OCI-LY3 (cell line): ENCODE results near the gene OVAAL.

Experiments
- H2AFZ ChIP-seq: fragments of 200-600, 300-600 bp; shearing (Covaris generic); 2 replicates; pipeline ENCODE4 v1.6.0; 2014; ENCODE audit warnings: antibody characterized with exemption, low read depth, low read length
- H3K27ac ChIP-seq: fragments of 200-600, 300-600 bp; sonication (generic); 2 replicates; pipeline ENCODE4 v1.5.1; 2014; ENCODE audit warnings: mild to moderate bottlenecking, low read length, moderate library complexity, mixed read lengths
- H3K27me3 ChIP-seq: fragments of 200-600, 300-600 bp; sonication (generic); 2 replicates; pipeline ENCODE4 v1.6.1; 2014; ENCODE audit warnings: low read depth, low read length, mixed read lengths
- H3K36me3 ChIP-seq: fragments of 200-600, 300-600 bp; sonication (generic); replicated peaks from 2 replicates; pipeline ENCODE3; 2014; ENCODE audit warnings: low read depth, low read length, mixed read lengths
- H3K4me1 ChIP-seq: fragments of 300-600, 200-600 bp; sonication (generic); 2 replicates; pipeline ENCODE4 v1.6.1; 2014; ENCODE audit warnings: low read length, mixed read lengths
- H3K4me2 ChIP-seq: fragments of 200-600, 300-600 bp; sonication (generic); 2 replicates; pipeline ENCODE4 v1.6.1; 2014; ENCODE audit warnings: low read length, mixed read lengths
- H3K4me3 ChIP-seq: fragments of 300-600, 200-600 bp; sonication (generic); 2 replicates; pipeline ENCODE4 v1.5.1; 2014; ENCODE audit warnings: antibody characterized with exemption, mild to moderate bottlenecking, low read length, moderate library complexity
- H3K79me2 ChIP-seq: fragments of 300-600, 200-600 bp; shearing (Covaris generic); 2 replicates; pipeline ENCODE4 v1.6.1; 2014; ENCODE audit warnings: mild to moderate bottlenecking, low read length, mixed read lengths
- H3K9ac ChIP-seq: fragments of 300-600, 200-600 bp; shearing (Covaris generic); 2 replicates; pipeline ENCODE4 v1.6.0; 2014; ENCODE audit warnings: mild to moderate bottlenecking, low read length, moderate library complexity
- H3K9me3 ChIP-seq: fragments of 200-600, 300-600 bp; shearing (Covaris generic); 2 replicates; pipeline ENCODE4 v1.6.1; 2014; ENCODE audit warnings: low read length, mixed read lengths; ENCODE audit not compliant: insufficient read depth
- H4K20me1 ChIP-seq: fragments of 200-600, 300-600 bp; sonication (generic); 2 replicates; pipeline ENCODE4 v1.6.1; 2016; ENCODE audit warnings: low read length, mixed read lengths; ENCODE audit not compliant: insufficient read depth
- CTCF ChIP-seq: fragments of 200-600, 300-600 bp; sonication (generic); IDR thresholded peaks from 2 replicates; pipeline ENCODE4 v1.5.1; 2014; ENCODE audit warnings: antibody characterized with exemption, low read length, low read depth
- EZH2phosphoT487 ChIP-seq: fragments of 200-600 bp; shearing (Covaris generic); IDR thresholded peaks from 2 replicates; pipeline ENCODE4 v1.6.1; 2018; ENCODE audit warnings: antibody characterized with exemption, mixed run types, low read depth

The OVAAL gene

GRCh38 chr1:180588121-180588520 is 29.4 kb downstream of the OVAAL start:
- H2AFZ ChIP-seq = no peak overlapping the region
- no peak for TF ChIP-seq CTCF
- TF ChIP-seq EZH2phosphoT487 = no peak
- H3K9ac ChIP-seq = no peak overlapping the region
- 0 out of 2 replicates have a peak, but pooled peaks cover 4% of the 10 kb centered on the region for H3K27me3 ChIP-seq
- H3K4me3 ChIP-seq = no peak overlapping the region
- H3K27ac ChIP-seq = no peak overlapping the region
- no peaks in the 10 kb centered on the region for H3K79me2 ChIP-seq
- H3K9me3 ChIP-seq = no peaks in the 10 kb centered on the region
- H3K4me1 ChIP-seq = no peaks in the 10 kb centered on the region
- no peaks in the 10 kb centered on the region for H3K36me3 ChIP-seq
- no peak overlapping the region for H3K4me2 ChIP-seq
- H4K20me1 ChIP-seq = no peaks in the 10 kb centered on the region

GRCh38 chr1:180590889-180591288 is 32.1 kb downstream of the OVAAL start:
- H3K36me3 ChIP-seq = no peaks in the 10 kb centered on the region
- no peak overlapping the region for H3K9ac ChIP-seq
- no peak overlapping the region for H3K4me2 ChIP-seq
- H3K27me3 ChIP-seq = peaks cover 15% of the 10 kb centered on the region
- no peak overlapping the region for H3K27ac ChIP-seq
- H3K9me3 ChIP-seq = no peaks in the 10 kb centered on the region
- TF ChIP-seq CTCF = no peak
- TF ChIP-seq EZH2phosphoT487 = no peak
- H3K4me3 ChIP-seq = no peak overlapping the region
- H3K4me1 ChIP-seq = no peaks in the 10 kb centered on the region
- H3K79me2 ChIP-seq = no peaks in the 10 kb centered on the region
- no peak overlapping the region for H2AFZ ChIP-seq
- no peaks in the 10 kb centered on the region for H4K20me1 ChIP-seq

GRCh38 chr1:180593382-180593781 is 34.6 kb downstream of the OVAAL start:
- H3K27ac ChIP-seq = no peak overlapping the region

GRCh38 chr1:180594723-180595122 is 36.0 kb downstream of the OVAAL start:
- Histone ChIP-seq H3K4me2 (no peak overlapping the region), H3K9ac (no peak overlapping the region), H3K4me1 (no peaks in the 10 kb centered on the region), H3K4me3 (no peak overlapping the region), H2AFZ (no peak overlapping the region), H3K36me3 (no peaks in the 10 kb centered on the region), H3K9me3 (no peaks in the 10 kb centered on the region), H3K27ac (no peak overlapping the region), H3K27me3 (peaks cover 13% of the 10 kb centered on the region), H3K79me2 (no peaks in the 10 kb centered on the region), H4K20me1 (no peaks in the 10 kb centered on the region)
- no peak for TF ChIP-seq EZH2phosphoT487
- no peak for TF ChIP-seq CTCF

More at GRCh38 chr1:180593382-180593781, 34.6 kb downstream of the OVAAL start:
- Histone ChIP-seq H3K36me3 (no peaks in the 10 kb centered on the region), H3K79me2 (no peaks in the 10 kb centered on the region), H3K4me3 (no peak overlapping the region), H3K27me3 (peaks cover 16% of the 10 kb centered on the region), H3K4me1 (no peaks in the 10 kb centered on the region), H4K20me1 (no peaks in the 10 kb centered on the region), H3K9ac (no peak overlapping the region), H3K4me2 (no peak overlapping the region), H2AFZ (no peak overlapping the region), H3K9me3 (no peaks in the 10 kb centered on the region)
- TF ChIP-seq EZH2phosphoT487 = no peak
- TF ChIP-seq CTCF = no peak
